Thyroid gland (tissue), 4 donors: Measurements from ENCODE around the gene DNAAF8. TPM values are rescaled to one million over a fixed set of nuclear protein-coding genes. Genes with fewer than 3 reads are reported as not detected.

Experiments used
- DNase-seq, 2 donors: peaks; one replicate each; pipeline ENCODE4 v3.0.0-alpha.2; 2019
- H3K27ac ChIP-seq, 3 donors: fragments of 200-600 bp; sonication (generic); 1 replicate in 2 of 3; 2 replicates in 1 of 3; pipeline ENCODE4 v1.5.1; 2016 to 2019; ENCODE audit warnings: mild to moderate bottlenecking in 1 of 3, moderate library complexity in 1 of 3
- H3K27me3 ChIP-seq: fragments of 200-600 bp; sonication (generic); one replicate; pipeline ENCODE4 v1.5.1; 2019
- H3K36me3 ChIP-seq, 2 donors: fragments of 200-600 bp; sonication (generic); one replicate each; pipeline ENCODE4 v1.5.1; 2016 to 2019
- H3K4me1 ChIP-seq, 2 donors: fragments of 200-600 bp; sonication (generic); one replicate each; pipeline ENCODE4 v1.5.1; 2017 to 2019
- H3K4me3 ChIP-seq, 3 donors: fragments of 200-600 bp; sonication (generic); replicated peaks in 1 of 3; 1 replicate in 2 of 3; 2 replicates in 1 of 3; pipeline ENCODE4 v1.5.1; 2016; ENCODE audit warnings: mild to moderate bottlenecking in 1 of 3
- H3K9me3 ChIP-seq: fragments of 200-600 bp; sonication (generic); one replicate; pipeline ENCODE4 v1.5.1; 2017
- POLR2A ChIP-seq, 2 donors: fragments of 450-650 bp; IDR thresholded peaks; one replicate each; pipeline ENCODE4 v1.6.1; 2017; ENCODE audit warnings: antibody characterized with exemption in 2 of 2, mild to moderate bottlenecking in 2 of 2, moderate library complexity in 1 of 2
- WGBS, 2 donors: methylation state at CpG; one replicate each; pipeline ENCODE4 v1.1.5; 2017; 5-methylcytosine and 5-hydroxymethylcytosine counted together
- intact Hi-C: fragments of 100-400 bp; cut with DNase I; formaldehyde crosslinking; loops from one replicate; pipeline ENCODE4 v1.15.1; 2023
- total RNA-seq, 4 donors: library from RNA; depleted of rRNA; stranded (reverse); fragments of >200 nt; gene quantifications; one replicate each; pipeline ENCODE4 v1.2.3, GENCODE V29; 2016
- TF ChIP-seq, protein P1 (sequence below), 6 experiments: fragments of 200-600 bp in 3 of 6; fragments of 450-650 bp in 3 of 6; sonication (generic) in 3 of 6; IDR thresholded peaks; one replicate each; pipeline ENCODE4 v1.5.1; 2016 to 2019; ENCODE audit warnings: antibody characterized with exemption in 6 of 6, mild to moderate bottlenecking in 2 of 6, inconsistent platforms in 1 of 6, moderate library complexity in 1 of 6

Gene DNAAF8
- total RNA-seq, 4 donors from 2014 or later, result 0.25 to 4.1 (median 2.8) TPM

GRCh38 chr16:4724661-4725270 is 9.6 kb upstream of the DNAAF8 start:
- no peak for TF ChIP-seq POLR2A (IDR thresholded peaks at IDR 0.05)
- TF ChIP-seq, protein P1, sequence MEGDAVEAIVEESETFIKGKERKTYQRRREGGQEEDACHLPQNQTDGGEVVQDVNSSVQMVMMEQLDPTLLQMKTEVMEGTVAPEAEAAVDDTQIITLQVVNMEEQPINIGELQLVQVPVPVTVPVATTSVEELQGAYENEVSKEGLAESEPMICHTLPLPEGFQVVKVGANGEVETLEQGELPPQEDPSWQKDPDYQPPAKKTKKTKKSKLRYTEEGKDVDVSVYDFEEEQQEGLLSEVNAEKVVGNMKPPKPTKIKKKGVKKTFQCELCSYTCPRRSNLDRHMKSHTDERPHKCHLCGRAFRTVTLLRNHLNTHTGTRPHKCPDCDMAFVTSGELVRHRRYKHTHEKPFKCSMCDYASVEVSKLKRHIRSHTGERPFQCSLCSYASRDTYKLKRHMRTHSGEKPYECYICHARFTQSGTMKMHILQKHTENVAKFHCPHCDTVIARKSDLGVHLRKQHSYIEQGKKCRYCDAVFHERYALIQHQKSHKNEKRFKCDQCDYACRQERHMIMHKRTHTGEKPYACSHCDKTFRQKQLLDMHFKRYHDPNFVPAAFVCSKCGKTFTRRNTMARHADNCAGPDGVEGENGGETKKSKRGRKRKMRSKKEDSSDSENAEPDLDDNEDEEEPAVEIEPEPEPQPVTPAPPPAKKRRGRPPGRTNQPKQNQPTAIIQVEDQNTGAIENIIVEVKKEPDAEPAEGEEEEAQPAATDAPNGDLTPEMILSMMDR (IDR thresholded peaks at IDR 0.05), result no peak
- no peak overlapping the region for H3K27ac ChIP-seq
- no peak overlapping the region for H3K4me3 ChIP-seq
- no peaks in the 10 kb centered on the region for H3K9me3 ChIP-seq
- H3K4me1 ChIP-seq, result no peaks in the 10 kb centered on the region
- no peak for DNase-seq
- intact Hi-C loops, result no loop called here
- H3K36me3 ChIP-seq, result peaks cover 15 to 17% of the 10 kb centered on the region in 2 donors
- WGBS, 2 donors, result 89 to 91% methylated on average over 11 of the region's 11 CpGs
- no peaks in the 10 kb centered on the region for H3K27me3 ChIP-seq

GRCh38 chr16:4726616-4727015 is 7.7 kb upstream of the DNAAF8 start:
- no peak for DNase-seq
- no peaks in the 10 kb centered on the region for H3K27me3 ChIP-seq
- 91 to 96% methylated on average over 13 to 18 of the region's 18 CpGs for WGBS, 2 donors
- no peak overlapping the region for H3K27ac ChIP-seq
- no peak overlapping the region for H3K4me3 ChIP-seq
- intact Hi-C loops, result no loop called here
- peaks cover 15 to 17% of the 10 kb centered on the region in 2 donors for H3K36me3 ChIP-seq
- H3K9me3 ChIP-seq, result no peaks in the 10 kb centered on the region
- H3K4me1 ChIP-seq, result no peaks in the 10 kb centered on the region
- TF ChIP-seq POLR2A (IDR thresholded peaks at IDR 0.05), result no peak
- TF ChIP-seq, protein P1 (IDR thresholded peaks at IDR 0.05), result no peak

- Histone ChIP-seq H3K27me3 (no peaks in the 10 kb centered on the region), H3K4me1 (peaks cover 0 to 4% of the 10 kb centered on the region in 2 donors), H3K36me3 (peaks cover 12 to 17% of the 10 kb centered on the region in 2 donors), H3K4me3 (no peak overlapping the region), H3K9me3 (no peaks in the 10 kb centered on the region), H3K27ac (no peak overlapping the region)
- DNase-seq, result no peak
- 95% methylated on average over 8 of the region's 8 CpGs for WGBS, 2 donors
- TF ChIP-seq, protein P1 (IDR thresholded peaks at IDR 0.05), result no peak
- no peak for TF ChIP-seq POLR2A (IDR thresholded peaks at IDR 0.05)
- intact Hi-C loops, result no loop called here
These were observed 5.7 kb upstream of the DNAAF8 start for GRCh38 chr16:4728676-4729075.

DNA sequence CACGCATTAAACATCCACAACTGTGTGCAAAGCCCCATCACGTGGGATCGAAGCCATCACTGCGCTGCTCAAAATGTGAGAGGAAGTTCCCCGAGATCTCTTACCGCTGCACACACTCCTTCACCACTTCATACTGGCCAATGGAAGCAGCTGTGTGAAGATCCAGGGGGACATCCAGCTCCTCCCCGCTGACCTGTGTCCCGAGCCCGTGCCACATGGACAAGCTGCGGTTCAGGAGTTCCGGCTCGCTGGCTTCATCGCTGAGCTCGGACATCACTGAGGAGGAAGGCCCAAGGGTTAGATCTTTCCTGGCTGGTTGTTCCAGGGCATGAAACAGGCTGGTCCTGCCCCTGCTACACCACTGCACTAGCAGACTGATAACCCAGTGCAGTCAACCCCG is 4.5 kb upstream of the DNAAF8 start:
- H3K27me3 ChIP-seq, result no peaks in the 10 kb centered on the region
- peaks cover 11 to 13% of the 10 kb centered on the region in 2 donors for H3K36me3 ChIP-seq
- peaks cover 0 to 4% of the 10 kb centered on the region in 2 donors for H3K4me1 ChIP-seq
- H3K9me3 ChIP-seq, result no peaks in the 10 kb centered on the region
- intact Hi-C loops, result loop anchor here (5.0 to 10.0 kb wide), 2 partner anchors 33 to 225 kb away; partner anchors contain the start of gene SEC14L5
- TF ChIP-seq POLR2A (IDR thresholded peaks at IDR 0.05), result no peak
- TF ChIP-seq, protein P1 (IDR thresholded peaks at IDR 0.05), result no peak
- DNase-seq, result no peak
- no peak overlapping the region for H3K4me3 ChIP-seq
- 94 to 95% methylated on average over 14 of the region's 15 CpGs for WGBS, 2 donors
- no peak overlapping the region for H3K27ac ChIP-seq

DNA sequence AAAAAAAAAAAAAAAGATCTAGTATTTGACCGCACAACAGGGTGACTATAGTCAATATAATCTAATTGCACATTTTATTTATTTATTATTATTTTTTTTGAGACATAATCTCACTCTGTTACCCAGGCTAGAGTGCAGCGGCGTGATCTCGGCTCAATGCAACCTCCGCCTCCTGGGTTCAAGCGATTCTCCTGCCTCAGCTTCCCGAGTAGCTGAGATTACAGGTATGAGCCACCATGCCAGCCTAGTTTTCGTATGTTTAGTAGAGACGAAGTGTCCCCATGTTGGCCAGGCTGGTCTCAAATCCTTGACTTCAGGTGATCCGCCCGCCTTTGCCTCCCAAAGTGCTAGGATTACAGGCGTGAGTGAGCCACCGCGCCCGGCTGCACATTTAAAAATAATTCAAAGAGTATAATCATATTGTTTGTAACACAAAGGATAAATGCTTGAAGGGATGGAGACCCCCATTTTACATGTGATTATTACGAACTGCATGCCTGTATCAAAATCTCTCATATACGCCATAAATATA is 1.1 kb upstream of the DNAAF8 start:
- peak; percentile 28 to 35 for DNase-seq
- Histone ChIP-seq H3K4me3 (peak overlapping the region; percentile 77 to 90 (median 86)), H3K36me3 (peaks cover 0 to 7% of the 10 kb centered on the region in 2 donors), H3K27ac (no peak overlapping the region), H3K4me1 (peaks cover 0 to 9% of the 10 kb centered on the region in 2 donors), H3K9me3 (no peaks in the 10 kb centered on the region), H3K27me3 (no peaks in the 10 kb centered on the region)
- TF ChIP-seq, protein P1 (IDR thresholded peaks at IDR 0.05), result no peak
- no peak for TF ChIP-seq POLR2A (IDR thresholded peaks at IDR 0.05)
- intact Hi-C loops, result loop anchor here (5.0 to 10.0 kb wide), 2 partner anchors 36 to 222 kb away; partner anchors contain the start of gene SEC14L5
- 23 to 27% methylated on average over 17 of the region's 17 CpGs for WGBS, 2 donors
